GM12878 (cell line): ENCODE data around the gene SLC2A2. TPM values are rescaled to one million over a fixed set of nuclear protein-coding genes. Genes with fewer than 3 reads are reported as not detected.

Experiments
- ATAC-seq: fragments of 200-7000 bp; cut with Tn5 transposase; 3 replicates; pipeline ENCODE4 v1.9.1; 2020; ENCODE audit warnings: mild to moderate bottlenecking, moderate library complexity
- BruUV-seq: library from RNA; stranded (reverse); fragments of 400-500 nt; replicated peaks from 2 replicates; lab custom pipeline; 2021; lab: Mats Ljungman, UMichigan
- CTCF ChIA-PET: fragments of 300-600 bp; sonication (Branson Sonifier 250); formaldehyde crosslinking; extraction: SDS; loops from one replicate; lab custom pipeline; 2021; ENCODE audit warnings: inconsistent platforms; lab: Yijun Ruan, JAX
- POLR2A ChIA-PET: fragments of 350-600 bp; formaldehyde crosslinking; extraction: SDS; loops from one replicate; lab custom pipeline; 2021; ENCODE audit warnings: inconsistent platforms; lab: Charles Lee
- RAD21 ChIA-PET: fragments of 300-600 bp; sonication (Branson Sonifier 250); formaldehyde crosslinking; loops from one replicate; lab custom pipeline; 2023; ENCODE audit warnings: antibody characterized with exemption; ENCODE audit not compliant: unreplicated experiment; lab: Charles Lee
- SMC1A ChIA-PET: fragments of 300-600 bp; sonication (Branson Sonifier 250); formaldehyde crosslinking; loops from one replicate; lab custom pipeline; 2023; ENCODE audit not compliant: unreplicated experiment, uncharacterized antibody; lab: Charles Lee
- DNase-seq: peaks from one replicate; pipeline ENCODE4 v3.0.0-alpha.2; 2011; ENCODE audit warnings: low read depth, low spot score
- FAIRE-seq: peaks from 3 replicates; lab custom pipeline; 2011; peaks lifted over from hg19 to GRCh38; lab: Jason Lieb, UNC
- H2AFZ ChIP-seq: 2 replicates; pipeline ENCODE4 v1.6.0; 2011; ENCODE audit warnings: low read depth, low read length, control low read depth; ENCODE audit not compliant: control insufficient read depth
- H3K27ac ChIP-seq: 2 replicates; pipeline ENCODE4 v1.5.1; 2011; ENCODE audit warnings: control low read depth; ENCODE audit not compliant: control insufficient read depth, insufficient read depth
- H3K27me3 ChIP-seq, 2 experiments: replicated peaks in 1 of 2; 2 replicates each; pipeline versions ENCODE4 v1.6.0 to v1.6.1; 2011; ENCODE audit warnings: low read length in 1 of 2; ENCODE audit not compliant: control insufficient read depth in 2 of 2, insufficient read depth in 2 of 2
- H3K36me3 ChIP-seq, 2 experiments: 2 replicates each; pipeline ENCODE4 v1.5.1; 2011; ENCODE audit warnings: low read length in 1 of 2; ENCODE audit not compliant: control insufficient read depth in 2 of 2, insufficient read depth in 2 of 2
- H3K4me1 ChIP-seq: 2 replicates; pipeline ENCODE4 v1.6.1; 2011; ENCODE audit warnings: mild to moderate bottlenecking, low read length, moderate library complexity, mixed read lengths; ENCODE audit not compliant: control insufficient read depth, insufficient read depth
- H3K4me2 ChIP-seq: 2 replicates; pipeline ENCODE4 v1.6.0; 2011; ENCODE audit warnings: control low read depth; ENCODE audit not compliant: control insufficient read depth, insufficient read depth
- H3K4me3 ChIP-seq: fragments of 200-600 bp; sonication (generic); 2 replicates; pipeline ENCODE4 v1.5.1; 2016
- H3K79me2 ChIP-seq: 2 replicates; pipeline ENCODE4 v1.6.0; 2011; ENCODE audit warnings: low read length; ENCODE audit not compliant: control insufficient read depth, insufficient read depth
- H3K9ac ChIP-seq: 2 replicates; pipeline ENCODE4 v1.8.0; 2011; ENCODE audit warnings: low read length, control low read depth, mixed read lengths; ENCODE audit not compliant: control insufficient read depth, insufficient read depth
- H3K9me3 ChIP-seq: replicated peaks from 3 replicates; pipeline ENCODE4 v1.5.1; 2011; ENCODE audit warnings: mild to moderate bottlenecking, low read length; ENCODE audit not compliant: control insufficient read depth, insufficient read depth
- H4K20me1 ChIP-seq: 2 replicates; pipeline ENCODE4 v1.6.0; 2011; ENCODE audit not compliant: control insufficient read depth, insufficient read depth
- ATF3 ChIP-seq: IDR thresholded peaks from 2 replicates; pipeline ENCODE4 v1.6.1; 2011; ENCODE audit warnings: low read depth, mild to moderate bottlenecking, low read length, moderate library complexity, borderline replicate concordance; ENCODE audit errors: extremely low read depth
- CHD1 ChIP-seq: IDR thresholded peaks from 2 replicates; pipeline ENCODE4 v1.6.1; 2012; ENCODE audit warnings: low read depth, low read length, improper control_type of control experiment
- CHD4 ChIP-seq: fragments of 200-600 bp; sonication (generic); IDR thresholded peaks from 2 replicates; pipeline ENCODE4 v1.6.1; 2016; ENCODE audit warnings: mild to moderate bottlenecking
- CTCF ChIP-seq, 3 experiments: IDR thresholded peaks in 2 of 3; conservative IDR thresholded peaks in 1 of 3; 2 replicates each; pipeline ENCODE4 v1.5.1; 2011; ENCODE audit warnings: low read depth in 3 of 3, low read length in 3 of 3, mild to moderate bottlenecking in 3 of 3, control low read depth in 2 of 3, moderate library complexity in 2 of 3, inconsistent platforms in 1 of 3, mixed read lengths in 1 of 3; ENCODE audit not compliant: control insufficient read depth in 2 of 3, insufficient read depth in 1 of 3; ENCODE audit errors: extremely low read depth in 1 of 3
- EED ChIP-seq: sonication (generic); IDR thresholded peaks from 2 replicates; pipeline ENCODE4 v1.6.1; 2016; ENCODE audit warnings: antibody characterized with exemption, low read depth
- EP300 ChIP-seq, 2 experiments: fragments of 150-350 bp in 1 of 2; IDR thresholded peaks; 2 replicates each; pipeline ENCODE4 v1.6.1; 2011 to 2012; ENCODE audit warnings: low read depth in 2 of 2, low read length in 2 of 2, borderline replicate concordance in 1 of 2, improper control_type of control experiment in 1 of 2, inconsistent platforms in 1 of 2; ENCODE audit not compliant: control insufficient read depth in 1 of 2
- FOXM1 ChIP-seq: IDR thresholded peaks from 2 replicates; pipeline ENCODE4 v1.6.1; 2012; ENCODE audit warnings: low read depth, mild to moderate bottlenecking, inconsistent platforms, low read length, moderate library complexity
- HDAC6 ChIP-seq: fragments of 200-600 bp; sonication (generic); IDR thresholded peaks from one replicate; pipeline ENCODE4 v1.8.0; 2017; ENCODE audit warnings: antibody characterized with exemption; ENCODE audit not compliant: unreplicated experiment
- MYB ChIP-seq: fragments of 150-350 bp; IDR thresholded peaks from 2 replicates; pipeline ENCODE4 v1.6.1; 2014; ENCODE audit warnings: mild to moderate bottlenecking, low read depth, low read length, borderline replicate concordance
- NR2C1 ChIP-seq: fragments of 450-650 bp; IDR thresholded peaks from 2 replicates; pipeline ENCODE4 v1.6.1; 2017; ENCODE audit warnings: antibody characterized with exemption, mild to moderate bottlenecking, moderate library complexity
- POLR2A ChIP-seq: IDR thresholded peaks from 2 replicates; pipeline ENCODE4 v1.6.1; 2011; ENCODE audit warnings: low read depth, mild to moderate bottlenecking, low read length
- RAD21 ChIP-seq: IDR thresholded peaks from 2 replicates; pipeline ENCODE4 v1.6.1; 2011; ENCODE audit warnings: mild to moderate bottlenecking, low read depth, low read length, moderate library complexity; ENCODE audit not compliant: insufficient read depth
- RAD51 ChIP-seq: fragments of 450-650 bp; IDR thresholded peaks from 2 replicates; pipeline ENCODE4 v1.6.1; 2016; ENCODE audit warnings: moderate library complexity, mild to moderate bottlenecking, inconsistent platforms
- RCOR1 ChIP-seq: conservative IDR thresholded peaks from 2 replicates; pipeline ENCODE4 v1.6.1; 2012; ENCODE audit warnings: low read depth, low read length, improper control_type of control experiment
- SMAD5 ChIP-seq: IDR thresholded peaks from 2 replicates; pipeline ENCODE4 v1.6.1; 2016; ENCODE audit warnings: antibody characterized with exemption, low read depth
- SMC3 ChIP-seq: IDR thresholded peaks from 2 replicates; pipeline ENCODE4 v1.6.1; 2011; ENCODE audit warnings: low read length, improper control_type of control experiment, borderline replicate concordance
- TCF3 ChIP-seq: IDR thresholded peaks from 2 replicates; pipeline ENCODE4 v1.6.1; 2012; ENCODE audit warnings: low read depth, mild to moderate bottlenecking, low read length, borderline replicate concordance; ENCODE audit not compliant: insufficient read depth
- ZNF207 ChIP-seq: fragments of 450-650 bp; IDR thresholded peaks from 2 replicates; pipeline ENCODE4 v1.6.1; 2014; ENCODE audit warnings: antibody characterized with exemption, mild to moderate bottlenecking, borderline replicate concordance
- ZNF24 ChIP-seq: fragments of 450-650 bp; IDR thresholded peaks from 2 replicates; pipeline ENCODE4 v1.6.1; 2017; ENCODE audit warnings: antibody characterized with exemption, mild to moderate bottlenecking
- WGBS: methylation state at CpG from one replicate; pipeline ENCODE4 v1.1.6; 2016; ENCODE audit warnings: low lambda C conversion rate; ENCODE audit not compliant: insufficient replicate concordance, insufficient coverage; ENCODE audit errors: missing lambda C conversion rate; 5-methylcytosine and 5-hydroxymethylcytosine counted together
- in situ Hi-C: fragments of 300-500 bp; cut with MboI; formaldehyde crosslinking; loops from 9 replicates; pipeline ENCODE4 v1.14.3; 2018; ENCODE audit warnings: mixed read lengths
- intact Hi-C: fragments of 100-400 bp; cut with micrococcal nuclease; formaldehyde crosslinking; loops from one replicate; pipeline ENCODE4 v1.14.2; 2022; ENCODE audit not compliant: unreplicated experiment
- polyA plus RNA-seq, 11 experiments: library from polyadenylated mRNA; depleted of rRNA in 4 of 11; unstranded in 6 of 11; stranded (reverse) in 5 of 11; fragments of >200 nt; fragmentation: Nextera tagmentation in 4 of 11; fragmentation: Illumina TruSeq in 1 of 11; extraction: Ambion mirVana in 4 of 11; extraction: Trizol in 1 of 11; gene quantifications; 1 replicate in 1 of 11; 2 replicates in 10 of 11; pipeline versions ENCODE4 v1.2.1 to v1.2.3, GENCODE V29; 2011 to 2016; ENCODE audit warnings: inconsistent platforms in 2 of 11, missing spikeins in 2 of 11, low read depth in 1 of 11
- total RNA-seq, 4 experiments: library from RNA; depleted of rRNA in 3 of 4; stranded (reverse); fragments of >200 nt in 3 of 4; fragmentation: Illumina TruSeq in 1 of 4; extraction: Trizol in 1 of 4; gene quantifications; 2 replicates each; pipeline versions ENCODE4 v1.2.1 to v1.2.3, GENCODE V29; 2013 to 2021

SLC2A2 gene
- total and polyA plus RNA-seq, 10 of the 15 experiments (the other 5 are each of a cell fraction or from before 2014, with no cell fraction given): 0.04 to 0.10 (median 0.04) TPM; not detected in 7

- no peak for TF ChIP-seq EP300 (IDR thresholded peaks at IDR 0.05; ENCODE audit: borderline replicate concordance in 1 of 2, control insufficient read depth in 1 of 2, low read depth in 2 of 2, low read length in 2 of 2)
- peak; percentile 73 for TF ChIP-seq RAD21
- TF ChIP-seq HDAC6: no peak
- TF ChIP-seq SMAD5: no peak
- TF ChIP-seq RCOR1: no peak
- TF ChIP-seq ATF3: no peak
- TF ChIP-seq SMC3: peak; percentile 75; the same call in 1 of the 2 replicates
- TF ChIP-seq, all 136 proteins: peak for 3
These were observed 64.7 kb downstream of the SLC2A2 start (continued) for GRCh38 chr3:170961616-170962400.

- ATAC-seq: no peak
- no peak for TF ChIP-seq CTCF (IDR thresholded peaks at IDR 0.05 in 2 of 3, conservative IDR thresholded peaks at IDR 0.05 in 1 of 3; ENCODE audit: control insufficient read depth in 2 of 3, extremely low read depth in 1 of 3, insufficient read depth in 1 of 3, low read depth in 3 of 3, low read length in 3 of 3)
- TF ChIP-seq POLR2A: no peak
- no peak for TF ChIP-seq MYB
- TF ChIP-seq NR2C1: no peak
- no peak for TF ChIP-seq CHD4
- no peak for TF ChIP-seq ZNF207
- no peak for TF ChIP-seq ZNF24
- TF ChIP-seq FOXM1: no peak
- TF ChIP-seq EED: no peak
- no peak for TF ChIP-seq TCF3
- no peak for TF ChIP-seq RAD51
- no peak for TF ChIP-seq CHD1
These were observed 67.1 kb downstream of the SLC2A2 start for GRCh38 chr3:170959457-170959856.

More at GRCh38 chr3:170959457-170959856, 67.1 kb downstream of the SLC2A2 start:
- Histone ChIP-seq H3K4me2 (no peak overlapping the region), H3K27me3 (no peaks in the 10 kb centered on the region), H4K20me1 (no peaks in the 10 kb centered on the region), H2AFZ (no peak overlapping the region), H3K4me1 (no peaks in the 10 kb centered on the region), H3K36me3 (no peaks in the 10 kb centered on the region), H3K9ac (no peak overlapping the region), H3K79me2 (no peaks in the 10 kb centered on the region), H3K27ac (no peak overlapping the region), H3K4me3 (no peak overlapping the region), H3K9me3 (no peaks in the 10 kb centered on the region)
- CTCF ChIA-PET: interaction anchor here (0.8 to 1.4 kb wide), 3 partner anchors 607 to 874 kb away, joined by 3 to 7 read pairs (median 4); no protein-coding TSS in a partner anchor
- no peak for DNase-seq
- intact Hi-C loops: no loop called here
- RAD21 ChIA-PET: interaction anchor here (1.6 kb wide), 1 partner anchor 607 kb away, joined by 3 read pairs; no protein-coding TSS in a partner anchor
- in situ Hi-C loops: no loop called here
- SMC1A ChIA-PET: no interaction called here
- BruUV-seq: no TSS peak
- 0% methylated on average over 1 of the region's 1 CpG for WGBS
- no peak for FAIRE-seq
- POLR2A ChIA-PET: no interaction called here
